Renal cortical epithelial cell (primary cell): ENCODE data around the gene EFNA5. TPM values are rescaled to one million over a fixed set of nuclear protein-coding genes. Genes with fewer than 3 reads are reported as not detected.

Source experiments
- DNase-seq: peaks from one replicate; pipeline ENCODE4 v3.0.0-alpha.2; 2011; ENCODE audit warnings: low read depth
- total RNA-seq: library from RNA; depleted of rRNA; stranded (reverse); fragments of >200 nt; gene quantifications from 2 replicates; pipeline ENCODE4 v1.2.3, GENCODE V29; 2014

Gene EFNA5
- total RNA-seq, 1 donor from 2014 or later: 107 TPM

DNA sequence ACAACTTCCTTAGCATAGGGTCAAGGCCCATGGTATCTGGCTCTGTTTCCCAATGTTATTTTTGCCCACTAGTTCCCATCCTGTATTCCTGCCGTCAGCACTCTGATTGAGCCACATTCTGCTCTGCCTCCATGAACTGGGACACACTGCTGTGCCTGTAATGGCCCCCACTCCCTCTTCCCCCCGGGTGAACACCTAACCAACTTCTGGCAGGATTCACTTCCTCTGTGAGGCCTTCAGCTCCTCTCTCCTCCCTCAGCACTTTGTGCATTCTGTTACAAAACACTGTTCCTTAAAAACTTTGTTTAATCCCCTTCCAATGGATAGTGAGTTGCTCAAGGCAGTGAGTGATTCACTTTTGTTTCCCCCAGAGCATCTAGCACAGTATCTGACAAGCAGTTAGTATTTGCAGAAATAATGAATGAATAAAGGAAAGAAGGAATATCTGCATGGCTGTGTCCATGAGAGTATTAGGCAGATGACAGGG, 183.6 kb downstream of the EFNA5 start:
- DNase-seq: peak; percentile 64

DNA sequence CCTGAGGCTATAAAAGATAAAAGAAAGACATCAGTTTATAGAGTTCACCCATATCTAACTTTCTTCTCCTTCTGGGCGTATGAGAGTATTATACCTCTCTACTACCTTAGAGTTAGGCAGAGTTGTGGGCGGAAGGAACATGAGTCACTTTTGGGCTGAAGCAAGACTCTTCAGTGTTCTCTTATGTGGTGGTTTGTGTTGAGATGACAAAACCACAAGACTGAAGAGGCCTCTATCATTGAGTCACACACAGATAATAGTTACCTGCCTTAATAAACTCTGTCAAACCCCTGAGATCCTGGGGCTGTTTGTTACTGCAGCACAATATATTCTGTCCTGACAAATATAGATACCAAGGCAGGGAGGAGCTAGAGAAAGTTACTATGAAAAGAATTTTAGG, 184.2 kb downstream of the EFNA5 start:
- DNase-seq: peak; percentile 87

DNA sequence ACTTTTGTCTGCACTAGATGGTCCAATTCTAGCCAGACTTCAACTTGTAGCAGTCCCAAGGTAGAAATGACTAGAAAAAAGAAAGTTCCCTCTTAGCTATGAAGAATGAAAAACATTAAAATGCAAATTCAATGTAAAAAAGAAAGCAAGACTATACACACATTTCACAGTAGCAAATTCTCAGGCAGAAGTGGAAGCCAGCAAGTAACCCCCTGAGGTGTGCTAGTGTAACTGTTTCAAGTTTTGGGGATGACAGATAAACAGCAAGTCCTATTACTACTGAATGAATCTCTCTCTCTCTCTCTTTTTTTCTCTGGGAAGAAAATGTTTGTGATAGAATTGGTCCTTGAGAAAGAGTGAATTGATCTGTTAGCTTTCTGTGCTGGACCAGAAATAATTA, 185.6 kb downstream of the EFNA5 start:
- DNase-seq: no peak

DNA sequence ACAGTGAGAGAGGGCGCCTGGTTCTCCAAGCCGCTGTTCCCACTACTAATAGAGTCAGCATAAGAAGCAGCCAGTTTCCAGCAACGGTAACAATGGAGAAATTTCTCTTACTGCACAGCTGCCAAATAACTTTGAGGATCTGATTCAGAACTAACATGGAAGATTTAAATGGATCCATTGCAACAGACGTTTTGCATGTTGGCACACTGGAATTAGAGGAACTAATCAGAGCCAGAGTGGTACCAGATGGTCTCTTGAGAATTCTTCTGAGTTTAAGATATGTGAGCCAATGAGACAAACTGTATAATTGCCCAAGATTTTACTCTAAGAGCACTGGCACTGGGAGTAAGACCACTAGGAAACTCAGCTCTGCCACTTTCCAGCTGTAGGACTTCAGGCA, 186.5 kb downstream of the EFNA5 start:
- DNase-seq: no peak

DNA sequence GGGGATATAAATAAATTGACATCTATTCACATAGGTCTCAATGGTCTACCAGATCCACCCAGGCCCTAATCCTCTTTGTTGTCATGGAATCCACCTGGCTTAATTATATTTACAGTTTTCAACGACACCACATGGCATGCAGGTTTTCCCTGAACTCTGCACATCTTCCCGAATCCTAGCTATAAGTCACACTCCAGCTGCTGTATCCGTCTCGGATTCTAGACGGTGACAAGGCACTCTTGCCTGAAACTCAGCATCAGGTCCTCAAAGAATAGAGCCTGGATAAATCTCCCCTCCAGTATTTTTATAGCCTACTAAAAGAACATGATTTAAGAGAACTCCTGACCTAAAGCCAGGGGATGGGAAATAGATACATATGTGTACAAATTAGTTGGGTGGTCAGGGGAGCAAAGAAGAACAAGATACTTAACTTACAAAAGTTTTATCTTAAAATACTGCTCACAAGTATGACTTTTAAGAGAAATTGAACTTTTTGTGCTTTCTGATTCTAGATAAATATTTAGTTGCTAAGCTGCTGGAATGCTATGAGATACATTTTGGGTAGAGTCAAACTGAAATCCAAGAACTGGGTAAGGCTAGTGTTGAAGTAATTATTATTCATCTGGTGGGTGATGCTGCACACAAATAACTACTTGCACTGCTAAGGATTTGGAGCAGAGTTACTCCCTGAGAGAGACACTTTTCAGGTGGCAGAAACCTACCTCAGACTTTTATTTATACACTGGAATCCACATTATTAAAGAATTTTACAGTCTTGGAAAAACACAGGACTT, 187.3 kb downstream of the EFNA5 start:
- DNase-seq: no peak

DNA sequence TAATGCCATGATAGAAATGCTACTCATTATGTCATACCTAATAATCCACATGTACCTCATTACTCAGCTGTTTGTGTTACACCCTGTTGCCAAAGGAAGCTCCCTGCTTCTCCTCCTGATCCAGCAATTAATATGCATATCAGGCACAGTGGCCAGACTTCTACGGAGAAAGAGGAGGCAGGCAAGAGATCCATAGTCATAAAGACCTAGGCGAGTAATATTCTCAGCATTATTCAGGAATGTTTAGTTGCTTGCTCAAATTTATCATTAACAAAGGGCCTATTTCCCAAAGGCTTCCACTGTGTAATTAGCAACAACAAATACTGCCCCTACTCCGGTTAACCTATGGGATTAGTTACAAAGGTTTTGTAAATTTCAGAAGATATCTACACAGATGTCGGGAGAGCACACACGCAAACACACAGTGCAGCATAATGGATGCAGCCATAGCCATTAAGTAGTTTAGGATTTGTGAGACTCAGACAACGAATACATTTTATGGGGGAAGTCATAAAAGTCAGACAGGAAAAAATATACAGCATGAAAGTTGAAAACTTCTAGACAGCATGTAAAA, 192.6 kb downstream of the EFNA5 start:
- peak; percentile 81 for DNase-seq

DNA sequence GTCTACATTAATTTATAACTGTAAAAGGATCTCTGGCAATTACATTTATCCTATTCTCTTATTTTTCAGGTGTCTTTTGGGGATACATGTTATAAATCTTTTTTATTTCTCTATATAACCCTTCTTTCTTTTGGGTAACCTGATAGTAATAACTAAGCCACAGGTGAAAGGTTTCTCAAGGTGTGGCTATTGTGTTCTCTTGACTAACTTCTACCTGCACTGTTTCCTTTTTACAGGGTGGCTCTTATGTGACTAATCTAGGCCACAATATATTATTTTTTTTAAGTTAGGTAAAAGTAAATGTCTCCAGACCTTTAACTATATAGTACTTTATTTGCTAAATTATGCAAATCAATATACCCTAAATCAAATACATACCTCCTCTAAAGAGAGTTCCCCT, 193.2 kb downstream of the EFNA5 start:
- DNase-seq: no peak

DNA sequence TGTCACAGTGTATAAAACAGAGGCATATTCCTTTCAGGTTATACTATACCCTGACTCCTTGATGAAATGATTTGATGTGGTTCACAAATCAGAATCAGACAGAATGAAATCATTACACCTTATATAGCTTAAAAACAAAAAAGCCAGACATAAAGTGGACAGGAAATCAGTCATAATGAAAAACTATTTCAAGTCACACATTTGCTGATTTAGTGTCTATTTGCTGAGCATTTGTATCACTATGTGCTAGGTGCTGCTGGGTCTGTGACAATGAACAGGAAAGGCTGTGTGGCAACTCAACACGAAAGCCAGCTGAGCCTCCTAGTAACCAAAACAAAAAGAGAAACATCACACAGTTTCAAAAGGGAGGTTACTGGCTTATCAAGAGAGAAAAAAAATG, 194.0 kb downstream of the EFNA5 start:
- peak; percentile 76 for DNase-seq

DNA sequence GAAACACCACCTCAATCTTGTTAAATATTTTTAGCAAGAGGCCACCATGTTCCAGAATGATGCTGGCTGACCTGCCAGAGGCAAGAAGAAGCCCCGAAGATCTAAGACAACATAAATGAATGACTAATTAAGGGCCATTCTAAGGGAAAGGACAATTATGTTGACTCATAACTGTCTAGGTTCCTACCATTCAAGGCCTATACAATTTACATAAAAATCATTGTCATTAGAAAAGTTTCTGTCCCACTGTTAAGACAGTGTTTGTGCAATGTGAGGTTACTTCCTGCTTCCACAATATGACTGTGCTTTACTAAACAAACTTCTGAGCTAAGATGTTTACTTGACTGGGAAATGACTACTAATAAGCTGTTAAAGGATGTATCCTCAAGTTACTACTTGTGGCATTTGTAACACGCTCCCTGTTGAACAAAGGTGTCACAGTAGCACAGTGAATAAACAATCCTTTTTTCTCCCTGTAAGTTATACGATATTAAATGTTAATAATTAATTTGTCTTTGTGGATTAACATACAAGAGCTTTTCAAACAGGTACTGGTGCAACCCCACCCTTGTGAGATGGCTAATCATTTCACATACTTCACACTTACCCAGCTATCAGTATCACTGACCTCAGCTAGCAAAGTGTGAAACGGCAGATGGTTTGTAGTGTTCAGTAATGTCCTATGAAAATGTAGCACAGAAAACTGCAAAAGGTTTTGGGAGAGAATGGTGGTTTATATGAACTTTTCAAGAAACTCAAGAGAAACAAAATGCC, 195.8 kb downstream of the EFNA5 start:
- DNase-seq: peak; percentile 98

DNA sequence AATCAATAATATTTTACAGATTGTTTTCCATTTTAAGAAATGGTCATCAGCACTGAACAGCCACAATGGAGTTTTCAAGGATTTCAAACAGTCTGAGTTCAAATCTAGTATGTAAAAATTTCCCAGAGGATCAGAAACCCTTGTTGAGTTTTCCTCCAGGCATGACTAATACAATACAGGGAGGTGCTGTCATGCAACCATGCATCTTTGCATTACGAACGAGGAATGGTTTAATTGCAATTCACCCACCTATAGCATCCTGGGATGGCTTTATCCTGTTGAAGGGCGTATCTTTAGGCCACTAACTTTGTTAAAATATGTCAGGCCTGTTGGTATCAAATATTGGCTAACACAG, 196.4 kb downstream of the EFNA5 start:
- DNase-seq: no peak

DNA sequence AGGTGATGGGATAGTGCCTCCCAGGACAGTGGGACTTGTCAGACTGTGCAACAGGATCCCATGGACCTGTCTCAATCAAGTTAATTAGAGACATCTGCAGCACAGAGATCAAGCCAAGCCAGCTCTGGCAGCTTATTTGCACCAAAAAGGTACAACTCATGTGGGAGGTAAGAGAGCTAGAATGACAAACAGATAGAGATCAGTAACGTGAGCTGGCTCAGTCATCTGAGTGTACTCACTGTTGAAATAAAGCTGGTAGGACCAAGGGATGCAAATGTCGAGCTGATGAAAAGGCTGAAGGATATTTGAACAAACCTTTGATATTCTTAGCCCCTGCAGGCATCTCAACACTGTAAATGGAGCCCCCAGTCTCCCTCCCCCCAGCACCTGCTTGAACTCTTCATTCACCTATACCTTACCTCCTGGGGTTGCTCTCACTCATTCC, 198.1 kb downstream of the EFNA5 start:
- DNase-seq: no peak

DNA sequence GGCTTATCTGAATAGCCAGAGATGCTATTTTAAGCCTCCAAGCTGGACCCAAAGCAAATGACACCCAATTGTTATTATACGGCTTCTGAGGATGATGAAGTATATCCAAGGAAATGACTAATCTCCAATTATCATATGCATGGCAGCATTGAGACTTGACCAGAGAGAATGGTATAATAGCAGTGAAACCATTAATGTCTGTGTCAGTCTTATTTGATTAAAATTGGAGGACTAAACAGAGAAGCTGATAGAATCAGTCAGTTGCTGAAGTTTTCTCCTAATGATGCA, 200.5 kb downstream of the EFNA5 start:
- peak; percentile 59 for DNase-seq

DNA sequence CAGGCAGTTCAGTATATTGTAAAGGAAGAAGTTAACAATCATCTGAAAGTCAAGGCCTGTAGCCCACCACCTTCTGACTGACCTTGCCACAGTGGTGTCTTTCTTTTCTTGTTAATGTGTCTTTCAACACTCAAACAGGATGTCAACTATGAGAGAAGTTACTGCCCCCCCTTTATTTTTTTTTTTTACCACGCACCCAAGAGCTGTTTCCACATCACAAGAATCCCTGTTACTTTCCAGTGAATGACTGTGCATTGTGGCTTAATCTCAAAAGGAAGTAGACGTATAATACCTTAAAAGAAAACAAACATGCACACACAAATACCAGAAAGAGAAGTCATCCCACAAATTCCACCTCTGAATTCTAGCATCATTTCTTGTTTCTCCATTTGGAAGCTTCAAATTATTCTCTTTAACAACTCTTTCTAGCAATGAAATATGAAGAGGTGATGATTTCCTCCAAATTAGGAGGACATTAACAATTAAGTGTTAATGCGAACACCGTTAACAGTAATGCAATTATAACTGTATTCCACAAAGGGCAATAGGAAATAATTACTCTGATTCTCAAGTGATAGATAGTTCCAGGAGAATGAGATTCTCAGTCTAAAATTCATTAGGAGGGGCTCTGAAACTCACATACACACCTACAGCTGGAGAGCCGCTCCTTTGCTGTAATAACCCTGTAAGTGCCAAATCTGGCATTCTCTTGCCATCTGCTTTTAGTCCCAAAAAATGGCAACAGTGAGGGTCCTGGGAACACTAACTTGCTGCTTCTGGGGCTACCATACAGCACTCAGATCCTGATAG, 201.0 kb downstream of the EFNA5 start:
- DNase-seq: peak; percentile 99

DNA sequence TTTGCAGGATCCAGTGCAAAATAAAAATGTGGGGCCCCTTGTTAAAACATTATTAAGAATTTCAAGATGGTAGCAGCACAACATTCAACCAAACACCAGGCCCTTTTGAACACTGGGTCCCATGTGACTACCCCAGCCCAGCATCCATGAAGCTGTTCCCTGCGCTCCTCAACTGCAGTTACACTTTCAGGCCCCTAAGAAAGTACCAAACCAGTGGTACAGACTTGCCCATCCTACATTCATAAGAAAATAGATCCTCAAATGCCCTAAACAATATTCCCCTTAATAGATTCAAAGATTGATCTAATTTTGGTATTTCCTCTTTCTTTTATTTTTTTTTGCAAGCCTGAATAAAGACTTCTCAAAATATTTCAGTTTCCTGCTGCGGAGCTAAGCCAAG, 201.7 kb downstream of the EFNA5 start:
- no peak for DNase-seq

DNA sequence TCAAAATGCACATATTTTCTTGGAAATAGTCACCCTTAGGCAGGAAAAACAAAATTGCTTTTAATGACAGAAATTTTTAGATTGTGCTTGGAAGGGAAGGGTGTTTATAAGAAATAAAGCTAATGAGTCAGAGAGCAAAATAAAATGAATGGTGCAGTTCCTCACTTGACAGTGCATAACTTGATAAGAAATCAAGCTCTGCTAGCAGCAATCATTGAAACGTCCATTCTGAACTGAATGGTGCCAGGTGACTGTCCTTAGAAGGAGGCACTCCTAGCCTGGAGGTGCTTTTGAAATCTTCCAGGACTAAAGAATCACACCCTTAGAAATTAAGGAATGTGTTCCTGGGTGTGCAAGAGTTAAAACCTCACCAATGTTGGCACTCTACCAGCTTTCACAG, 202.5 kb downstream of the EFNA5 start:
- peak; percentile 62 for DNase-seq

DNA sequence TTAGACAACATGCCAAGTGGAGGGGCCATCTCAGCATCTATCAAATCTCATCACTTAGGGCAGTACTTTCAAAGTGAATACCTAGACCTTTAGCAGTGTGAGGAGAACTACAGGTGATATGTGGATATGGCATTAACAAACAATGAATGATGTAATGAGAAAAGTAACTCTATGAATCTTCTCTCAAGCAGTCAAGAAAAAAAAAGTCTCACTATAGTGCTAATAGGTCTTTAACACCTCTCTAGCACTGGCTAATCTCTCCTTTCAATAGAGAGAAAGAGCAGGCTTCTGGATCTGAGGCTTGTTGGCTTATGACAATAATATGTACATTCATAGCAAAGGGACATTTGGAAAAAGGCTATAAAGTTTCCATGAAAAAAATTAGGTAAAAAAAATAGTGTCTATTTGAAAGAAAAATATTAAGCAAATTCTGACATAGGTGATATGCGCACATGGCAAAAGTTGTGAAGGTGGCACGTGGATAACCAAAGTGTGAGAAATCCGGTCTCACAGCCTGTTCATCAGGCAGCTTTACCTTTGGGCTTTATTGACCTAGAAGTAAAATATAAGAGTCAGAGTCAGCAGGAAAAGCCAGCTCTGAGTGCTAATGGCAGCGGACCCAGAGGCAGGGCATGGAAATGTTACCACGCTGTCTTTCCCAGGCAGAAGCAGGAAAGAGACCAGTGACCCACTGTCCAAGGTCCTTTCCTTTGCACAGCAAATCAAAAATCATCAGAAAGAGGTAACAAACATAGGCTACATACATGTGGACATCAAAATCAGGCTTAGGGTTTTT, 203.4 kb downstream of the EFNA5 start:
- DNase-seq: peak; percentile 49

DNA sequence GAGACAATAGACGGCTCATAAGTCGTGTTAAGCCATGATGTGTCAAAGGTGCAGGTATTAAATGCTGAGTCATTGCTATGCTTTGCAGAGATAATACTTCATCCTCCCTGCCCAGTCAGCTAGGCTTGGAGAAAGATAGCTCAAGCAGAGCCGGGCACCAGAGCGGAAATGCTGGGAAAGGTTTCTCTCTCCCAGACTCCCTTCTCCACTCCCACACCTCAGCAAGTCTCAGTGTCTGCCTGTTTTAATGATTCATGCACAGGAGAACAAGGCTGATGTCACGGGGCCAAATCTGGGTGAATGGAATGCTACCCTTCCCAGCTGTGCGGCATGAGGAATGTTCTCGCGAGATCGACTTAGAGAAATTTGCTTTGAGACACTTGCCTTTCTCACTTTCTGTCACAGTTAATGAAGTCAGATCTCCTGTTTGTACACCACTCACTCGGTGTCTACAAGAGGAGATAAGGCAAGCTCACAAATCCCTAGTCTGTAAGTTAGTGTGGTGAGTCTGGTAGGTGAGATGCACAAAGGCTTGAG, 204.4 kb downstream of the EFNA5 start:
- DNase-seq: peak; percentile 100

DNA sequence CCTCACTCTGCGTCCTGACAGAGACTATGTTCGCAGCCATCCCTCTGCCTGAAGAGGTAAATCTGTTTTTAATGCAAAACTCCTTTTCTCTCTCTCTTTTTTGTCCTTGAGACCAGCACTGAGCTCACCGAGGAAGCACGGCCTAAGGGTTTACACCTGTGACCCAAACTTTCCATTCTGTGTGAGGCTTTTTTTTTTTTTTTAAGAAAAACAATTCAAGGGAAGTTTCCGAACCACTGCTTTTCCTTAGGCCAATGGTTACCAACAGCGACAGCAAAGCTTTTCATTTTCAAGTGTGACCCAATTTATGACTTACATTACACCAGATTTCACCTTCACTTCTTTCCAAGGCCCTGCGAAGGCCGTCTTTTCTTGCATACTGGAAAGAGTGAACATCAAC, 205.9 kb downstream of the EFNA5 start:
- DNase-seq: peak; percentile 65

DNA sequence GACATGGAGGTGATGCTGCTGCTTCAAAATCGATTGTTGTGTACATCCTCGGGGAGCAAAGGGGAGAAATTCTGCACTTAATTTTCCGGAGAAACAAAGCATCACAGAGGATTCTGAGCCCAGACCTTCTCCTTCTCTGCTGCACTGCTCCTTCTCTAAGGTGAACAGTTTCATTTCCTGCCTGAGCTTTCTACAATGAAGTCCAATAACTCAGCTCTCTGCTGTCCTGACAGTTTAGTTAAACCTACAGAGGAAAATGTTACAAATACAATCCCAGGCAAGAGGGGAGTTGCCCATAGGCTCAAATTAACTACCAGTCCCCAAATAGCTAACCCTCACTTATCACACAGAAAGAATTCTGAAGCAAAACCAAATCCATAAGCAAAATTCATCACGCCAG, 206.3 kb downstream of the EFNA5 start:
- DNase-seq: no peak

DNA sequence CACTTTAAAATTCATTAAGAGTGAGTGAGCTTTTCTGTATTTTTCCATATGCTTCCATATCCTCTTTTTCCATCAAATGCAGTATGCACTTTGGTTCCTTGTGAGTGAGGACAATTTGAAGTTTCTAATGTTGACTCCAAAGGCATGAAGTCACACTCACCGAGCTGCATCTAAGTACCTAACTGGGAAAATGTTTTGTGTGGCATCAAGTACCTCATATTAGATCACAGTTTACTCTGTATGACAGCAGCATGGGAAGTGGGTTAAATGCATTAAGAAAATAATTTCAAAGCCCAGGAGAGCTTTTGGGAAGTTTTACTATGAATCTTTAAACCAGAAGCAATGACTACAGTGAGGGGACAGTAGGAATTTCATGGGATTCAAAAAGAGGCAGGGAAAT, 207.0 kb downstream of the EFNA5 start:
- peak; percentile 61 for DNase-seq

DNA sequence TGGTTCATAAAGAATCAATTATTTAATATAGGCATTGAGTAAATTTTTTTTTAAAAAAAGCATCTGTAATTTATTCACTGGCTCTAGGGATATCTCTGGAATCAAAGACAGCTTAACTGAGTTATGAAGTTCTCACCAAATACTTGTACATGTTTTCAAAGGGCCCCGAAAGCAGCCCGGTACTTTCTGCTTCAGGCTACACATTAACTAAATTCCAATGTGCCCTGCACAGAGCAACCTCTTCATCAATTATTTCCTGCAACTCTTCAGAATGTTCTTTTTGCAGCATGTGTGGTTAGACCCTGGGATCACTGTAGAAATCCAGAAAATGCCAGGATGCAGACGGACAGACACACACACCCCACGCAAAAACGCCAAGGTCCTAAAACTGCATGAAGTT, 209.0 kb downstream of the EFNA5 start:
- peak; percentile 93 for DNase-seq
